Measurements from ENCODE around the gene IGFBP7. TPM values are rescaled to one million over a fixed set of nuclear protein-coding genes. Genes with fewer than 3 reads are reported as not detected.
"Not testable (repeated sequence)": the region's sequence is repeated elsewhere in the genome, so short reads cannot be mapped to it uniquely, and the experiment has no call there.

Gene IGFBP7
- total RNA-seq, 1 donor from 2014 or later = 716 TPM

- intact Hi-C loops (cut with DNase I) = no loop called here
- H3K9me3 ChIP-seq = no peaks in the 10 kb centered on the region
- no peaks in the 10 kb centered on the region for H3K36me3 ChIP-seq
- no peak overlapping the region for H3K4me3 ChIP-seq
- H3K4me1 ChIP-seq = peaks cover 23% of the 10 kb centered on the region
- H3K27me3 ChIP-seq = no peaks in the 10 kb centered on the region
- DNase-seq (ENCODE audit: extremely low spot score in 2 of 2) = no peak
- no peak overlapping the region for H3K27ac ChIP-seq
- TF ChIP-seq POLR2AphosphoS5 (IDR thresholded peaks at IDR 0.05; ENCODE audit: insufficient read depth in 1 of 2, low read depth in 1 of 2) = no peak
- no peak for TF ChIP-seq POLR2A (IDR thresholded peaks at IDR 0.05)
- TF ChIP-seq, protein P1, sequence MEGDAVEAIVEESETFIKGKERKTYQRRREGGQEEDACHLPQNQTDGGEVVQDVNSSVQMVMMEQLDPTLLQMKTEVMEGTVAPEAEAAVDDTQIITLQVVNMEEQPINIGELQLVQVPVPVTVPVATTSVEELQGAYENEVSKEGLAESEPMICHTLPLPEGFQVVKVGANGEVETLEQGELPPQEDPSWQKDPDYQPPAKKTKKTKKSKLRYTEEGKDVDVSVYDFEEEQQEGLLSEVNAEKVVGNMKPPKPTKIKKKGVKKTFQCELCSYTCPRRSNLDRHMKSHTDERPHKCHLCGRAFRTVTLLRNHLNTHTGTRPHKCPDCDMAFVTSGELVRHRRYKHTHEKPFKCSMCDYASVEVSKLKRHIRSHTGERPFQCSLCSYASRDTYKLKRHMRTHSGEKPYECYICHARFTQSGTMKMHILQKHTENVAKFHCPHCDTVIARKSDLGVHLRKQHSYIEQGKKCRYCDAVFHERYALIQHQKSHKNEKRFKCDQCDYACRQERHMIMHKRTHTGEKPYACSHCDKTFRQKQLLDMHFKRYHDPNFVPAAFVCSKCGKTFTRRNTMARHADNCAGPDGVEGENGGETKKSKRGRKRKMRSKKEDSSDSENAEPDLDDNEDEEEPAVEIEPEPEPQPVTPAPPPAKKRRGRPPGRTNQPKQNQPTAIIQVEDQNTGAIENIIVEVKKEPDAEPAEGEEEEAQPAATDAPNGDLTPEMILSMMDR (IDR thresholded peaks at IDR 0.05) = no peak
Observed at GRCh38 chr4:57053508-57053907, 56.7 kb downstream of the IGFBP7 start.

DNA sequence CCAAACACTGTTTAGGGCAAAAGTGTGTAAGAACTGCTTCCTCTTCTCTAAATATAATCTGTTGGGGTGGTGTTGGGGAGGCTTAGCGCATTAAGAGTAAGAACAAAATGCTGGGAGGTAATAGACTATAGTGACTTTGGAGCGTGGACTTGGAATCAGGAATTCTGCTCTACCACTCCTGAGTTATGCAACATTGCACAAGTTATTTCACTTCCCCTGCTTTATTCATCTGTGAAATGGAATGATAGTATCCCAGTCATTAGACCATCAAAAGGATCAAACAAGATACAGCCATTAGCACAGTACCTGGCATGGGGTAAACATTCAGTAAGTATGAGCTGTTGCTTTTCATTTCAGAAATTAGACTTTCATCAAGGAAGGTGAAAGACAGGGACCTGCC, 58.7 kb downstream of the IGFBP7 start:
- Histone ChIP-seq H3K36me3 (no peaks in the 10 kb centered on the region), H3K4me3 (no peak overlapping the region), H3K27me3 (no peaks in the 10 kb centered on the region), H3K4me1 (peaks cover 19% of the 10 kb centered on the region), H3K9me3 (no peaks in the 10 kb centered on the region), H3K27ac (no peak overlapping the region)
- no peak for DNase-seq (ENCODE audit: extremely low spot score in 2 of 2)
- intact Hi-C loops (cut with DNase I) = no loop called here
- no peak for TF ChIP-seq POLR2AphosphoS5 (IDR thresholded peaks at IDR 0.05; ENCODE audit: insufficient read depth in 1 of 2, low read depth in 1 of 2)
- TF ChIP-seq POLR2A (IDR thresholded peaks at IDR 0.05) = no peak
- TF ChIP-seq, protein P1 (IDR thresholded peaks at IDR 0.05) = no peak

DNA sequence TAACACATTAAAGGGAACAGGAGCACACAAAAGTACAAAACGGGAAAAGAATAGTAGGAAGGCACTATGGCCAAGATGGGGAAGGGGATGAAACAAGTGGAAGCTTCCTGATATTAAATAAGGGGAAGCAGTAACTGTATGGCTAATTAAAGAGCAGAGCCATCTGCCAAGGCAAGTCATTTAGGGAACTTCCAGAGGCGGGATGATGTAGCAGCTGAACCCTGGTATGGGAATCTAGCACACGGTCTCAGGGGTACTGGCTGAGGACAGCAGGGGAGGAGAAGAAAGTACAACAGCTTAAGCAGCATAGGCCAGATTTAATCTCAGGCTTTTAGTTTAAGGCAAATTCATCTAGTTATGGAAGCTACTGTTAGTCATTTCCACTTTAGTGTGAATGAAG, 59.1 kb downstream of the IGFBP7 start:
- no peak for DNase-seq (ENCODE audit: extremely low spot score in 2 of 2)
- Histone ChIP-seq H3K36me3 (no peaks in the 10 kb centered on the region), H3K9me3 (no peaks in the 10 kb centered on the region), H3K27ac (no peak overlapping the region), H3K4me3 (no peak overlapping the region), H3K4me1 (peaks cover 17% of the 10 kb centered on the region), H3K27me3 (no peaks in the 10 kb centered on the region)
- no peak for TF ChIP-seq POLR2AphosphoS5 (IDR thresholded peaks at IDR 0.05; ENCODE audit: insufficient read depth in 1 of 2, low read depth in 1 of 2)
- TF ChIP-seq, protein P1 (IDR thresholded peaks at IDR 0.05) = no peak
- intact Hi-C loops (cut with DNase I) = no loop called here

- H3K4me1 ChIP-seq = peaks cover 18% of the 10 kb centered on the region
- no peak overlapping the region for H3K27ac ChIP-seq
- intact Hi-C loops (cut with DNase I) = no loop called here
- H3K27me3 ChIP-seq = no peaks in the 10 kb centered on the region
- DNase-seq (ENCODE audit: extremely low spot score in 2 of 2) = no peak
- H3K36me3 ChIP-seq = no peaks in the 10 kb centered on the region
- no peaks in the 10 kb centered on the region for H3K9me3 ChIP-seq
- no peak overlapping the region for H3K4me3 ChIP-seq
- TF ChIP-seq POLR2A (IDR thresholded peaks at IDR 0.05) (no peak), POLR2AphosphoS5 (IDR thresholded peaks at IDR 0.05; ENCODE audit: insufficient read depth in 1 of 2, low read depth in 1 of 2) (no peak)
- TF ChIP-seq, protein P1 (IDR thresholded peaks at IDR 0.05) = no peak
Observed at GRCh38 chr4:57048590-57049304, 61.4 kb downstream of the IGFBP7 start.

GRCh38 chr4:57047046-57047445, 63.1 kb downstream of the IGFBP7 start:
- H3K27ac ChIP-seq; intact Hi-C loops (cut with DNase I); H3K27me3 ChIP-seq; H3K9me3 ChIP-seq; H3K4me3 ChIP-seq; DNase-seq (ENCODE audit: extremely low spot score in 2 of 2); H3K36me3 ChIP-seq: not testable (repeated sequence)
- H3K4me1 ChIP-seq = peaks cover 27% of the 10 kb centered on the region

Measured in vagina (tissue), 2 donors.